Glomerular visceral epithelial cell (primary cell): ENCODE results near the gene IL1A.
A peak's percentile ranks its signal among the peaks of the same experiment; 100 is the strongest.

Experiments used
- DNase-seq: peaks from one replicate; pipeline ENCODE4 v3.0.0-alpha.2; 2016; ENCODE audit errors: extremely low spot score

Gene IL1A

GRCh38 chr2:112764071-112765044 lies 19.9 kb downstream of the IL1A start, which contains the start of gene CKAP2L:
TSS of gene CKAP2L (minus strand) at chr2:112764609. CDS start at chr2:112764598, 11 bp downstream.
- DNase-seq, result peak; percentile 99

GRCh38 chr2:112762276-112762675 lies 22.0 kb downstream of the IL1A start:
- no peak for DNase-seq

- DNase-seq, result no peak
Observed at GRCh38 chr2:112760149-112760548, 24.1 kb downstream of the IL1A start.

GRCh38 chr2:112758711-112759110 lies 25.6 kb downstream of the IL1A start:
- no peak for DNase-seq

GRCh38 chr2:112757265-112757664 lies 27.0 kb downstream of the IL1A start:
- no peak for DNase-seq

- no peak for DNase-seq
Observed at GRCh38 chr2:112756207-112756606, 28.1 kb downstream of the IL1A start.

- DNase-seq, result no peak
Observed at GRCh38 chr2:112755444-112755843, 28.8 kb downstream of the IL1A start.

- no peak for DNase-seq
Observed at GRCh38 chr2:112754564-112754963, 29.7 kb downstream of the IL1A start.

GRCh38 chr2:112752667-112753066 lies 31.6 kb downstream of the IL1A start:
- DNase-seq, result no peak

- DNase-seq, result no peak
Observed at GRCh38 chr2:112751451-112752197, 32.7 kb downstream of the IL1A start.

- peak; percentile 40 for DNase-seq
Observed at GRCh38 chr2:112750560-112750843, 33.8 kb downstream of the IL1A start.

GRCh38 chr2:112749755-112750559 lies 34.3 kb downstream of the IL1A start:
- DNase-seq, result peak; percentile 85

- DNase-seq, result no peak
Observed at GRCh38 chr2:112740527-112740926, 43.8 kb downstream of the IL1A start.

- DNase-seq, result no peak
Observed at GRCh38 chr2:112737542-112738232, 46.6 kb downstream of the IL1A start.

- DNase-seq, result no peak
Observed at GRCh38 chr2:112733871-112734270, 50.4 kb downstream of the IL1A start.

- no peak for DNase-seq
Observed at GRCh38 chr2:112733456-112733855, 50.8 kb downstream of the IL1A start.

- DNase-seq, result no peak
Observed at GRCh38 chr2:112731479-112731878, 52.8 kb downstream of the IL1A start.

- no peak for DNase-seq
Observed at GRCh38 chr2:112730791-112731190, 53.5 kb downstream of the IL1A start.

- no peak for DNase-seq
Observed at GRCh38 chr2:112730216-112730615, 54.1 kb downstream of the IL1A start.

GRCh38 chr2:112728378-112729175 lies 55.7 kb downstream of the IL1A start:
- DNase-seq, result no peak

GRCh38 chr2:112728029-112728362 lies 56.3 kb downstream of the IL1A start:
- no peak for DNase-seq
